ENCODE measurements around the gene KCNB1. TPM values are rescaled to one million over a fixed set of nuclear protein-coding genes. Genes with fewer than 3 reads are reported as not detected.
A peak's percentile ranks its signal among the peaks of the same experiment; 100 is the strongest.

KCNB1 gene
- total RNA-seq, 1 donor from 2014 or later = 1.3 TPM

DNA sequence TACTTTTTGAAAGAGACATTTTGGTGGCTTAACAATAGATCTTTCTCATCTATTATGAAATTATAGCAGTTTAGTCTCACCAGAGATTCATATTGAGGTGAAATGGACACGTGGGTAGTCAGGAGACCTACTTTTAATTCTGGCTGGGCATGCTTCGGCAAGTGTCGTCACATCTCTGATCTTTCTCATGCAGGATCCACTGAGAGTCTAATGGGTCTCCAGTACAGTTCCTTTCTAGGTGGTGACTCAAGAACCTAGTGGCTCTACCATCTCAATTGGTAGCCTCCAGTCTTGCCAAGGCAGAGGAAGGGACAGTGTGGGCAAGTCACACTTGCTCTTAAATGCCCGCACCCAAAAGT is 94.9 kb downstream of the KCNB1 start:
- TF ChIP-seq, protein P1, sequence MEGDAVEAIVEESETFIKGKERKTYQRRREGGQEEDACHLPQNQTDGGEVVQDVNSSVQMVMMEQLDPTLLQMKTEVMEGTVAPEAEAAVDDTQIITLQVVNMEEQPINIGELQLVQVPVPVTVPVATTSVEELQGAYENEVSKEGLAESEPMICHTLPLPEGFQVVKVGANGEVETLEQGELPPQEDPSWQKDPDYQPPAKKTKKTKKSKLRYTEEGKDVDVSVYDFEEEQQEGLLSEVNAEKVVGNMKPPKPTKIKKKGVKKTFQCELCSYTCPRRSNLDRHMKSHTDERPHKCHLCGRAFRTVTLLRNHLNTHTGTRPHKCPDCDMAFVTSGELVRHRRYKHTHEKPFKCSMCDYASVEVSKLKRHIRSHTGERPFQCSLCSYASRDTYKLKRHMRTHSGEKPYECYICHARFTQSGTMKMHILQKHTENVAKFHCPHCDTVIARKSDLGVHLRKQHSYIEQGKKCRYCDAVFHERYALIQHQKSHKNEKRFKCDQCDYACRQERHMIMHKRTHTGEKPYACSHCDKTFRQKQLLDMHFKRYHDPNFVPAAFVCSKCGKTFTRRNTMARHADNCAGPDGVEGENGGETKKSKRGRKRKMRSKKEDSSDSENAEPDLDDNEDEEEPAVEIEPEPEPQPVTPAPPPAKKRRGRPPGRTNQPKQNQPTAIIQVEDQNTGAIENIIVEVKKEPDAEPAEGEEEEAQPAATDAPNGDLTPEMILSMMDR (IDR thresholded peaks at IDR 0.05) = no peak
- DNase-seq (ENCODE audit: low spot score) = no peak
- no peak overlapping the region for H3K4me3 Mint-ChIP-seq (ENCODE audit: unreplicated experiment)
- H3K27ac Mint-ChIP-seq (ENCODE audit: unreplicated experiment) = no peak overlapping the region
- H3K36me3 Mint-ChIP-seq (ENCODE audit: low read depth) = peaks cover 2% of the 10 kb centered on the region
- H3K27me3 Mint-ChIP-seq (ENCODE audit: low read depth) = peaks cover 3% of the 10 kb centered on the region
- peaks cover 38% of the 10 kb centered on the region for H3K4me1 Mint-ChIP-seq (ENCODE audit: low read depth)
- H3K9me3 Mint-ChIP-seq (ENCODE audit: low read depth) = no peaks in the 10 kb centered on the region

DNA sequence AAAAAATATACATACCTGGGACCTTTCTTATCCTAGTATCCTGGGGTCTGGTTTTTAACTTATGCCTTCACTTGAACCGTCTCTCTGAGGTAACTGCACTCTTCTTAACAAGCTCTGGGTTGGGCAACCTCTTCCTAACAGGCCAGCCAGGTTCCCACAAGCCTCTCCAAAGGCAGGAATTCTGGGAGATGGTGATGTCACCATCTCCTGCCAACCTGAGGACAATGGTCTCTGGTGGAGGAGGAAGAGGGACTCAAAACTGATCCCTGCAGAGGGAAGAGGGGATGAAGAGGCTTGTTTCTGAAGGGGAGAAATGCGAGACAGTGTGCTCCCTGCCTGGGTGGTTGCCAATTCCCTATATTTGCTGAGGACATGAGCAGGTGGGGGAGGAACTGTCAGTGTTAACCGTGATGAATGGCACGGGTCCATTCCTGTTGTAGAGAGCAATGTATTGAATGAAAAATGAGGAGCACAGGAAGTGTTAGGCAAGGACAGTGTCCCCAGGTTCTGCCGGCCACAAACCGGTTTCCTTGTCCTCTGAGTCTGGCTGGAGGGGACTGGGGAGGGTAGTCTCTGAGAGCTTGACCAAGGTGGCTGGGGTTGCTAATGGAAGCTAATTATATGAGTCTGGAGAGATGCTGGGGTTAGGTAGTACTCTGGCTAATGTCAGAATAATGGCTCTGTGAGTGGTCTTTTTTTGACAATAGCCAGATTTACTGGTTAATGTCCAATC is 95.5 kb downstream of the KCNB1 start:
- H3K27ac Mint-ChIP-seq (ENCODE audit: unreplicated experiment) = no peak overlapping the region

DNA sequence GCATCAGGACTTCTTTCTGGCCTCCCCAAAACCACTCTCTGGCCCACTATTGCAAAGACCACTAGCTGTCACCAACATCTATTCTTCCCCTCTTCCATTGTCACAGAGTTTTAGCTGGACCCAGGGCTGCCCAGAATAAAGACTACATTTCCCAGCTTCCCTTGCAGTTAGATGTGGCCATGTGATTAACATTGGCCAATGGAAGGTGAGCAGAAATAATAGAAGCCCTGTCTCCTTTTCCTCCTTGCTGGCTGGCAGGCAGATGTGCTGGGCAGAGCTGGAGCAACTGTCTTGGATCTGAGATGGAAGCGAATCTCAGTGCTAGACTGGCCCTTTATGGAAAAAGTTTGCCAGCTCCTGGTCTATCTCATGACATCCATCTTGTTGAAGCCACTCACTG is 97.0 kb downstream of the KCNB1 start:
- H3K27me3 Mint-ChIP-seq (ENCODE audit: low read depth) = no peaks in the 10 kb centered on the region
- H3K4me1 Mint-ChIP-seq (ENCODE audit: low read depth) = peaks cover 56% of the 10 kb centered on the region

More for the DNA sequence above, 95.5 kb downstream of the KCNB1 start:
- Mint-ChIP-seq H3K27me3 (ENCODE audit: low read depth) (peaks cover 3% of the 10 kb centered on the region), H3K4me1 (ENCODE audit: low read depth) (peaks cover 43% of the 10 kb centered on the region), H3K4me3 (ENCODE audit: unreplicated experiment) (no peak overlapping the region), H3K9me3 (ENCODE audit: low read depth) (no peaks in the 10 kb centered on the region), H3K36me3 (ENCODE audit: low read depth) (peaks cover 2% of the 10 kb centered on the region)
- no peak for DNase-seq (ENCODE audit: low spot score)
- TF ChIP-seq, protein P1 (IDR thresholded peaks at IDR 0.05) = no peak

DNA sequence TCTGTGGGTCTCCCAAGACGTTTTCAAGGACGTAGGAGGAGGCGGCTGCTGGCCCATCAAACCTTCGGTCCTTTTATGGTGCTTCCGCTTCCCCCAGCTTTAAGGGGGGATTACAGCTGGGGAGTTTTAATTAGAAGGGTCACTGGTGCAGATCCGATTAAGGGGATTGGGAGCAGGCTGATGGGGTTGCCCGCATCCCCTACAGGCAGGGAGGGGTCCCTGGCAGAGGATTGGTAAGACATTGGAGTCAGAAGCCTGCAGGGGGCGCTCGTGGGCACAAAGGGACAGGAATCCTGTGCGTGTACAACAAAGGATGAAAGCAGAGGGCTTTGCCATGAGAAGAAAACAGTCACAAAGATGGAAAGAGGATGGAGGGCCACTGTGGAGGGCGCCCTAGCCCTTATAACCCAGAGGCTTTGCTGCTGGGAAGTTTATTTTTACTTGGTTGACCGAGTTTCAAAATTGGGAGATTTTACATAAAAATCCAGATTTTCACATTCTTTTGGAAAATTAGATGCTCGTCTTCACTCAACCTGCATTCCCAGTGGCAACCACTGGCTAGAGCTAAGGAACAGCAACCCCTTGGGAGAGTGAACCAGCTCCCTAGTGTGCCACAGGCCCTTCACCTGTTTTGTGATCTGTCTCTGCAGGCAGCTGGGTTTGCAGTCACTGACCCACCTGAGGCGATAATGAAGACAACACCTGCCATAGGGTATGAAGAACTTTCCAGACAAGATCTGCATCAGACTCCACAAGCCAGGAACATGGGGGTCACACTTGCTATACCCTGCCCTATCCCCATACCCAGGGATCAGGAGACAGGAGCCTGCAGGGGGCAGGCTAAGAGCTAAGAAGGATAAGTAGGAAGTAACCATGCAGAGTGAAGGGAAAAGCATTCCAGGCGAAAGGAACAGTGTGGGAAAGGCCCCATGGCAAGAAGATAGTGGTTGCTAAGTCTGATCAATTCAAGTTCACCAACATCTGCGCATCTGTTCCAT is 97.7 kb downstream of the KCNB1 start:
- Mint-ChIP-seq H3K4me3 (ENCODE audit: unreplicated experiment) (no peak overlapping the region), H3K27me3 (ENCODE audit: low read depth) (no peaks in the 10 kb centered on the region), H3K4me1 (ENCODE audit: low read depth) (peaks cover 59% of the 10 kb centered on the region), H3K27ac (ENCODE audit: unreplicated experiment) (no peak overlapping the region), H3K9me3 (ENCODE audit: low read depth) (no peaks in the 10 kb centered on the region), H3K36me3 (ENCODE audit: low read depth) (peaks cover 1% of the 10 kb centered on the region)
- TF ChIP-seq, protein P1 (IDR thresholded peaks at IDR 0.05) = peak; percentile 84
- no peak for DNase-seq (ENCODE audit: low spot score)

More for the DNA sequence above, 97.0 kb downstream of the KCNB1 start:
- H3K27ac Mint-ChIP-seq (ENCODE audit: unreplicated experiment) = no peak overlapping the region
- no peaks in the 10 kb centered on the region for H3K9me3 Mint-ChIP-seq (ENCODE audit: low read depth)
- TF ChIP-seq, protein P1 (IDR thresholded peaks at IDR 0.05) = no peak
- DNase-seq (ENCODE audit: low spot score) = no peak
- H3K36me3 Mint-ChIP-seq (ENCODE audit: low read depth) = peaks cover 2% of the 10 kb centered on the region
- H3K4me3 Mint-ChIP-seq (ENCODE audit: unreplicated experiment) = no peak overlapping the region

Data from chondrocyte (in vitro differentiated cells).